Measurements from ENCODE around the gene ELAPOR1. TPM values are rescaled to one million over a fixed set of nuclear protein-coding genes. Genes with fewer than 3 reads are reported as not detected.

The ELAPOR1 gene
- total and polyA plus RNA-seq, 9 of the 15 experiments (the other 6 are each of a cell fraction or from before 2014, with no cell fraction given): 0.07 to 1.2 (median 0.18) TPM

- TF ChIP-seq ZNF639 (CRISPR knock-in tag; conservative IDR thresholded peaks at IDR 0.05 in 1 of 2, IDR thresholded peaks at IDR 0.05 in 1 of 2): peak in 1 of 2 experiments; percentile 68; a peak in 2 of 4 replicates
- TF ChIP-seq RBM15 (IDR thresholded peaks at IDR 0.05; ENCODE audit: insufficient read depth, low read length): no peak
- peak; percentile 98 for TF ChIP-seq AFF4 (CRISPR knock-in tag; IDR thresholded peaks at IDR 0.05)
- TF ChIP-seq ZZZ3 (IDR thresholded peaks at IDR 0.05): no peak
- TF ChIP-seq ZBTB49 (CRISPR knock-in tag; IDR thresholded peaks at IDR 0.05; ENCODE audit: borderline replicate concordance): 0 out of 2 replicates have a peak, but pooled peaks have one; percentile 76
- TF ChIP-seq HOXB6 (CRISPR knock-in tag; IDR thresholded peaks at IDR 0.05; ENCODE audit: borderline replicate concordance): no peak
- peak; percentile 100 for TF ChIP-seq REST (IDR thresholded peaks at IDR 0.05; ENCODE audit: borderline replicate concordance)
- TF ChIP-seq REST (CRISPR knock-in tag; IDR thresholded peaks at IDR 0.05; ENCODE audit: low read depth): peak; percentile 81; the same call in 1 of the 2 replicates
- TF ChIP-seq RBFOX2 (IDR thresholded peaks at IDR 0.05; ENCODE audit: low read depth, low read length): peak; percentile 92
Measured at GRCh38 chr1:109090196-109091077, 23.5 kb upstream of the ELAPOR1 start, which contains the start of gene TMEM167B (continued).

Measured in K562 (cell line).